Mucosa of descending colon (tissue), 3 donors: ENCODE results near the gene FSTL4. TPM values are rescaled to one million over a fixed set of nuclear protein-coding genes. Genes with fewer than 3 reads are reported as not detected.

Experiments used
- ATAC-seq: fragments of 200-7000 bp; cut with Tn5 transposase; one replicate; pipeline ENCODE4 v1.9.1; 2020; ENCODE audit warnings: mild to moderate bottlenecking, moderate library complexity
- DNase-seq, 3 donors: peaks; one replicate each; pipeline ENCODE4 v3.0.0-alpha.2; 2020
- H3K36me3 ChIP-seq: fragments of 200-600 bp; one replicate; pipeline ENCODE4 v1.8.0; 2021; ENCODE audit warnings: low read depth, mild to moderate bottlenecking
- H3K4me1 ChIP-seq: fragments of 200-600 bp; one replicate; pipeline ENCODE4 v1.8.0; 2021; ENCODE audit warnings: low read depth, mild to moderate bottlenecking
- H3K4me3 ChIP-seq: fragments of 200-600 bp; one replicate; pipeline ENCODE4 v1.8.0; 2021; ENCODE audit warnings: mild to moderate bottlenecking
- H3K9me3 ChIP-seq: fragments of 200-600 bp; one replicate; pipeline ENCODE4 v1.8.0; 2021; ENCODE audit warnings: mild to moderate bottlenecking
- CTCF ChIP-seq: fragments of 200-600 bp; IDR thresholded peaks from one replicate; pipeline ENCODE4 v1.8.0; 2022; ENCODE audit warnings: antibody characterized with exemption, mild to moderate bottlenecking
- intact Hi-C, 2 donors: fragments of 100-400 bp; cut with DNase I in 1 of 2; cut with micrococcal nuclease in 1 of 2; formaldehyde crosslinking; loops; one replicate each; pipeline versions ENCODE4 v1.11.0 to v1.11.1; 2022; cut with DNase I, micrococcal nuclease
- total RNA-seq, 3 donors: library from RNA; stranded (reverse); fragmentation: NEBNext Ultra II Directional in 2 of 3; extraction: Animal tissue kit (Norgen Biotek cat#: 25700) in 2 of 3; gene quantifications; one replicate each; pipeline versions ENCODE4 v1.2.1 to v1.2.4, GENCODE V29; 2021 to 2023
- donor health status: DM: no; HTN: no; CAD: no; lungs with moderate emphysema.
- donor health status: DM: no; HTN: no; CAD: no.
- donor health status: DM: no; HTN: yes; CAD: no.

Gene FSTL4
- total RNA-seq, 3 donors from 2014 or later: 0.29 to 0.77 (median 0.57) TPM

- Histone ChIP-seq H3K4me3 (no peak overlapping the region), H3K36me3 (no peaks in the 10 kb centered on the region), H3K4me1 (no peaks in the 10 kb centered on the region), H3K9me3 (no peaks in the 10 kb centered on the region)
- TF ChIP-seq CTCF: no peak
- ATAC-seq (no peak), DNase-seq (no peak)
- intact Hi-C loops: no loop called here
These were observed 255.3 kb downstream of the FSTL4 start for GRCh38 chr5:133356984-133357421.

DNA sequence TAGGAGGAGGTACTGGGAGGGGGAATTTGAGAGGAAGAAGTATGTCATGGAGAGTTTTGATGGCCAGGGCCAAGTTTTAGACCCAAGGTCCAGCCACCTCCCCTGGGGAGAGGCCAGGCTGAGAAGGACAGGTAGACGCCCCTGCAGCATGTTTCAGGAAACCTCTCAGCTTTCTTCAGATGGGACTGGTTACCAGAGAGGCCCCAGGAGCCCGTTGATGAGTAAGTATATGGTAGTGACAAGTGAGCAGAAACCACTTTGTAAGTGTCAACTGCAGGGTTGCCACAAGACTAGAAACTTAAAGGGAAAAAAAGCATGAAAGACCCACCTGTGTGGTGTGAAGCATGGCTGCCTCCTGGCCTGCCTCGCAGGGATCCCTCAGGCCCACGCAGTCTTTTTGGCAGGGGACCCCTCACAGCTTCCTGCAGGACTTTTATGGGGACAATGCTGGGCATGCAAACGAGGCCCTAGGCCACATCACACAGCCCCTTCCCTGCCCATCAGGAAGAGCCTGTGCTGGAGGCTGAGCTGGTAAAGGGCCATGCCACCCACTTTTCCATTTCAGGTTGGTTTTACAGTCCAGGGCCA, 255.9 kb downstream of the FSTL4 start:
- intact Hi-C loops: no loop called here
- no peaks in the 10 kb centered on the region for H3K9me3 ChIP-seq
- no peak overlapping the region for H3K4me3 ChIP-seq
- no peaks in the 10 kb centered on the region for H3K36me3 ChIP-seq
- no peaks in the 10 kb centered on the region for H3K4me1 ChIP-seq
- ATAC-seq (no peak), DNase-seq (no peak)
- TF ChIP-seq CTCF: no peak

DNA sequence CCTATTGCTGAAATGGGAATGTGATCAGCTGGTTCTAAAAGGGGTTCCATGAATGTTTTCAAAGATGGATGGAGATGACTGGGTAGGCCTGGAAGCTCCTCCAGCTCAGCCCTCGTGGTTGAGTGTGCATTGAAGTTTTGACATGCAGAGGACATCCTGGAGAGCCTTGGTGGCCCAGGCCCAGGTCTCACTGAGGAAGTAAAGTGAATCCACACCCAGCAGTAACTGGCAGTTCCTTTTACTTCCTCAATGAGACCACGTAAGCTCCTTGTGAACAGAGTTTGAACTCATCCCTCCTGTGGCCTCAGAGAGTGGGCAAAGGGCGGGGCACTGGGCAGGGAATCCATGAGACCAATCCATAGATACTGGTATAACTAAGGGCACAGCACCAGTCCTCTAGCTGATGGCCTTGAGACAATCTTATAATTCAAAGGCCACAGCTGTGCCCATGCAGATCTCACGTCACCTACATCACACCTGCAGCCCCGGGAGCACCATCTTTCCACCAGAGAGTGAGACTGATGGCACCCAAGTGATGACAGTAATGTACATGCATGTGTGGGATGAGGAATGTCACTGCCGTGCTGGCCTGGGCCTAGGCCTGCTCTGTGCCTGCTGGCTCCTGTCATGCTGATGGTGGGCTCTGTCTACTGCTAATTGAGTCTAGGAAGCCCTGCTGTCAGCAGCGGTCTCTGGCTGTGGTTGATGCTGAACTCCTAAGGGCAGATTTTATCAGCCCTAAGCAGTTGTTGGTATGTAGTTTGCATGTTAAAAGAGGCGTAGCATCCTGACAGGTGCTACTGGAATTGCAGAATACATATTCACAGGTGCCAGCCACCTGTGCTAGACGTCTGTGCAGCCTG, 257.8 kb downstream of the FSTL4 start:
- DNase-seq (no peak), ATAC-seq (peak; percentile 67)
- Histone ChIP-seq H3K9me3 (no peaks in the 10 kb centered on the region), H3K36me3 (no peaks in the 10 kb centered on the region), H3K4me1 (no peaks in the 10 kb centered on the region), H3K4me3 (no peak overlapping the region)
- TF ChIP-seq CTCF: no peak
- intact Hi-C loops: no loop called here

DNA sequence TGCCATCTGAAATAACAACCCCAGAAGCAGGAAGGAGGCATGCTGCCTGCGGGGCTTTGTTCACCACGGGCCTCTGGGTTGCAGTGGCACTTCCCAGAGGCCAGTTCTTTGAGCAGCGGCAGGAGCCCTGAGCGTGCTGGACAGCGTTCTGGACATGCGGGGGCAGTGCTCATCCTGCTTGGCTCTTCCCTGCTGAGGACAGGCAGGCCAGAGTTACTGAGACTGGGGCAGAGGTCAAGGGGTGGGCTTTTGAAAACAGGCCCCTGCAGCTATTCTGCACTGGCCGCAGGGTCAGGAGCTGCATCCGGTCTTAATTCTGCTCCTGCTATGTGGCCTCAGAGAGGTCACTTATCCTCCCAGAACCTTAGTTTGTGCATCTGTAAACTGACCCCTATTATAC, 258.6 kb downstream of the FSTL4 start:
- TF ChIP-seq CTCF: no peak
- ATAC-seq (no peak), DNase-seq (no peak)
- Histone ChIP-seq H3K9me3 (no peaks in the 10 kb centered on the region), H3K36me3 (no peaks in the 10 kb centered on the region), H3K4me1 (no peaks in the 10 kb centered on the region), H3K4me3 (no peak overlapping the region)
- intact Hi-C loops: no loop called here

DNA sequence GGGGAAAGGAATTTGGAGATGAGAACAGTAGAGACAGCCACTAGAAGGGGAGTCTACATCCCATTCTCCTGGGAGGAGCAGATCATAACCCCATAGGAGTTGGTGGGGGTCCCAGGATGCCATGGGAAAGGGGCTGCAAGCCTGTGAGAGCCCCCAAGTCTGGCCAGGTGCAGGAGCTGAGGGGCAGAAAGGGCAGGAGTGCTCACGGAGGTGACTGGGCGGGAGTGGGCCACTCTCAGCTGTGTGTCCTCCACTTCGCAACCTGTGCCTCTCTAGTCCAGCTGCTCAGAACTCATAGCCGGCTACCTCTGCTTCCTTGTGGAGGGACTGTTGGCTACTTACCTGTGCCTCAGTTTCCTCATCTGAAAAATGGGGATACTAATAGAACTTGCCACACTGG, 263.9 kb downstream of the FSTL4 start:
- DNase-seq (no peak), ATAC-seq (no peak)
- Histone ChIP-seq H3K9me3 (no peaks in the 10 kb centered on the region), H3K4me3 (no peak overlapping the region), H3K36me3 (no peaks in the 10 kb centered on the region), H3K4me1 (no peaks in the 10 kb centered on the region)
- intact Hi-C loops: no loop called here
- TF ChIP-seq CTCF: no peak
